Neural cell (in vitro differentiated cells): ENCODE results near the gene PRR12.

Experiments used
- POLR2AphosphoS5 ChIP-seq: IDR thresholded peaks from 2 replicates; pipeline ENCODE4 v1.6.1; 2012
- RAD21 ChIP-seq: fragments of 450-650 bp; conservative IDR thresholded peaks from 2 replicates; pipeline ENCODE4 v1.6.1; 2014; ENCODE audit warnings: antibody characterized with exemption, mild to moderate bottlenecking, moderate library complexity
- TF ChIP-seq, protein P1 (sequence below): fragments of 450-650 bp; IDR thresholded peaks from 2 replicates; pipeline ENCODE4 v1.5.1; 2014; ENCODE audit warnings: antibody characterized with exemption, mild to moderate bottlenecking, moderate library complexity; ENCODE audit not compliant: poor library complexity, severe bottlenecking

DNA sequence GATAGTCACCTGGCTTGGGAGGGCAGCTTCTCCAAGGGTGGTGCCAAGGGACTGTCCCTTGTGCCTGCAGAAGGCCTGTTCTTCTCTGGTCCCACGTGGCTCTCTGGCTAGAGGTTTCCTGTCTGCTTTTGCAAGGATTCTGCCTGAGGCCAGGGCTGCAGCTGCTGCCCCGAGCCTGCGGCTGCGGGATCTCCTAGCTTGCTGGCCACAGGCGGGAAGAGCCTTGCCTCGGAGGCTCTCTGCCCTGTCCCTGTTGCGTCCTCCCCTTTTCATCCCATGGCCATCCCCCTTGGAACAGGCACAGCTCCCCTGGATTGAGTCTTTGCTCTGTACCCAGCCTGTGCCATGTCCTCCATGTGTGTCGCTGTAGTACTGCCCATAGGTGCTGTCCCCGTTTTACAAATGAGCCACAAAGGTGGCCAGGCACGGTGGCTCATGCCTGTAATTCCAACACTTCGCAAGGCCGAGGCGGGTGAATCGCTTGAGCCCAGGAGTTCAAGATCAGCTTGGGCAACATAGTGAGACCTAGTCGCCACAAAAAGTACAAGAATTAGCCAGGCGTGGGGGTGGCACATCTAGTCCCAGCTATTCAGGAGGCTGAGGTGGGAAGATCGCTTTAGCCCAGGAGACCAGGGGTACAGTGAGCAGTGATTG is 65.6 kb downstream of the PRR12 start:
- TF ChIP-seq, protein P1, sequence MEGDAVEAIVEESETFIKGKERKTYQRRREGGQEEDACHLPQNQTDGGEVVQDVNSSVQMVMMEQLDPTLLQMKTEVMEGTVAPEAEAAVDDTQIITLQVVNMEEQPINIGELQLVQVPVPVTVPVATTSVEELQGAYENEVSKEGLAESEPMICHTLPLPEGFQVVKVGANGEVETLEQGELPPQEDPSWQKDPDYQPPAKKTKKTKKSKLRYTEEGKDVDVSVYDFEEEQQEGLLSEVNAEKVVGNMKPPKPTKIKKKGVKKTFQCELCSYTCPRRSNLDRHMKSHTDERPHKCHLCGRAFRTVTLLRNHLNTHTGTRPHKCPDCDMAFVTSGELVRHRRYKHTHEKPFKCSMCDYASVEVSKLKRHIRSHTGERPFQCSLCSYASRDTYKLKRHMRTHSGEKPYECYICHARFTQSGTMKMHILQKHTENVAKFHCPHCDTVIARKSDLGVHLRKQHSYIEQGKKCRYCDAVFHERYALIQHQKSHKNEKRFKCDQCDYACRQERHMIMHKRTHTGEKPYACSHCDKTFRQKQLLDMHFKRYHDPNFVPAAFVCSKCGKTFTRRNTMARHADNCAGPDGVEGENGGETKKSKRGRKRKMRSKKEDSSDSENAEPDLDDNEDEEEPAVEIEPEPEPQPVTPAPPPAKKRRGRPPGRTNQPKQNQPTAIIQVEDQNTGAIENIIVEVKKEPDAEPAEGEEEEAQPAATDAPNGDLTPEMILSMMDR = no peak
- TF ChIP-seq POLR2AphosphoS5 = no peak
- no peak for TF ChIP-seq RAD21
